D721Med (cell line): Measurements from ENCODE around the gene TIMM13.

ENCODE experiments used
- DNase-seq: peaks from one replicate; pipeline ENCODE4 v3.0.0; 2011; ENCODE audit warnings: low spot score; ENCODE audit not compliant: insufficient read length
- FAIRE-seq: peaks from 2 replicates; lab custom pipeline; 2011; peaks lifted over from hg19 to GRCh38; lab: Jason Lieb, UNC
- TF ChIP-seq, protein P1 (sequence below): IDR thresholded peaks from 2 replicates; pipeline ENCODE4 v1.5.1; 2012; ENCODE audit warnings: mild to moderate bottlenecking, control low read depth; ENCODE audit not compliant: insufficient read depth; ENCODE audit errors: missing control alignments

Gene TIMM13

DNA sequence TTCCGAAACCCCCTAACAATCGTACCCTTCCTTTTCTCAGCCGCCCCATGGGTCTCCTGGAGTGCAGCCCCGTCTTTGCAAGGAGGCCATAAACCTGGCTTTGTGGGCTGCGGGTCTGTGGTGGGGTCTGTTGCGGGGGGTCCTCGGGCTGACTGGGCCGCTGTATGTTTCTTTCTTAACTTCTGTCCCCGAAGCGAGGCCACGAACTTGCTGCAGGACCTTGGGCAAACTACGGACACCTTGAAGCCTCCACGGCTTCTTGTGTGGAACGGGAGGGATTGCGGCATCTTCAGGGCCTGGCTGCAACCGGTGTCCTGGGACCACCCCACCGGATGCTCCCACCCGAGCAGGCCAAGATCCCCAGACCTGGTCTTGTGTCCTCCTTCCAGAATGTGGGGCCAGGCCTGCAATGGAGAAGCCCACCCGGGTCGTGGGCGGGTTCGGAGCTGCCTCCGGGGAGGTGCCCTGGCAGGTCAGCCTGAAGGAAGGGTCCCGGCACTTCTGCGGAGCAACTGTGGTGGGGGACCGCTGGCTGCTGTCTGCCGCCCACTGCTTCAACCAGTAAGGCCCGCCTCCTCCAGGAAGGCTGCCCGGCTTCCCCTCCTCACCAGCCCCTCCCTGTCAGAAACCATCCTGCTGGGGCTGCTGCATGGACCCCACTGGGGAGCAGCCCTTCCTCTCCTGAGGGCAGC, 12.0 kb downstream of the TIMM13 start:
- FAIRE-seq: no peak
- no peak for DNase-seq

DNA sequence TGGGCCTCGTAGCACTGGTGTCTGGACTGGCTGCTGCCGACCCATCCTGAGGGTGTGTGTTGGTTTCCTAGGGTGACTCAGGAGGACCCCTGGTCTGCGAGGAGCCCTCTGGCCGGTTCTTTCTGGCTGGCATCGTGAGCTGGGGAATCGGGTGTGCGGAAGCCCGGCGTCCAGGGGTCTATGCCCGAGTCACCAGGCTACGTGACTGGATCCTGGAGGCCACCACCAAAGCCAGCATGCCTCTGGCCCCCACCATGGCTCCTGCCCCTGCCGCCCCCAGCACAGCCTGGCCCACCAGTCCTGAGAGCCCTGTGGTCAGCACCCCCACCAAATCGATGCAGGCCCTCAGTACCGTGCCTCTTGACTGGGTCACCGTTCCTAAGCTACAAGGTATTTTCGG, 13.8 kb downstream of the TIMM13 start:
- TF ChIP-seq, protein P1, sequence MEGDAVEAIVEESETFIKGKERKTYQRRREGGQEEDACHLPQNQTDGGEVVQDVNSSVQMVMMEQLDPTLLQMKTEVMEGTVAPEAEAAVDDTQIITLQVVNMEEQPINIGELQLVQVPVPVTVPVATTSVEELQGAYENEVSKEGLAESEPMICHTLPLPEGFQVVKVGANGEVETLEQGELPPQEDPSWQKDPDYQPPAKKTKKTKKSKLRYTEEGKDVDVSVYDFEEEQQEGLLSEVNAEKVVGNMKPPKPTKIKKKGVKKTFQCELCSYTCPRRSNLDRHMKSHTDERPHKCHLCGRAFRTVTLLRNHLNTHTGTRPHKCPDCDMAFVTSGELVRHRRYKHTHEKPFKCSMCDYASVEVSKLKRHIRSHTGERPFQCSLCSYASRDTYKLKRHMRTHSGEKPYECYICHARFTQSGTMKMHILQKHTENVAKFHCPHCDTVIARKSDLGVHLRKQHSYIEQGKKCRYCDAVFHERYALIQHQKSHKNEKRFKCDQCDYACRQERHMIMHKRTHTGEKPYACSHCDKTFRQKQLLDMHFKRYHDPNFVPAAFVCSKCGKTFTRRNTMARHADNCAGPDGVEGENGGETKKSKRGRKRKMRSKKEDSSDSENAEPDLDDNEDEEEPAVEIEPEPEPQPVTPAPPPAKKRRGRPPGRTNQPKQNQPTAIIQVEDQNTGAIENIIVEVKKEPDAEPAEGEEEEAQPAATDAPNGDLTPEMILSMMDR: no peak
- no peak for FAIRE-seq
- no peak for DNase-seq

More for the DNA sequence above, 12.0 kb downstream of the TIMM13 start:
- TF ChIP-seq, protein P1: no peak

DNA sequence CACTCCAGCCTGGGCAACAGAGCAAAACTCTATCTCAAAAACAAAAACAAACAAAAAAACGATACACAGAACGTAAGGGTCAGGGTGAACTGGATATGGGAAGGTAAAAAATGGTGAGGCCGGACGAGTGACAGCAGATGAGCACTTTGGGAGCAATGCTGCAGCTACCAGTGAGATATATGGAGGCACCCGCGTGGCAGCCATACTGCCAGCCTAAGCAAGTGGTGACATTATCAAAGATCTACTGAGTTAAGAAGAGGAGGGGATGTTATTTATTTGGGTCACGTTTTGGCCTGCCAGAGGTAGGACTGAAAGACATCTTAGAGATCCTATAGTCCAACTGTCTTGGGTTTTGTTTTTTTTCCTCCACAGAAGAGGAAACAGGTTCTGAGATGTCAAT, 14.2 kb downstream of the TIMM13 start:
- DNase-seq (no peak), FAIRE-seq (no peak)
- TF ChIP-seq, protein P1: no peak

DNA sequence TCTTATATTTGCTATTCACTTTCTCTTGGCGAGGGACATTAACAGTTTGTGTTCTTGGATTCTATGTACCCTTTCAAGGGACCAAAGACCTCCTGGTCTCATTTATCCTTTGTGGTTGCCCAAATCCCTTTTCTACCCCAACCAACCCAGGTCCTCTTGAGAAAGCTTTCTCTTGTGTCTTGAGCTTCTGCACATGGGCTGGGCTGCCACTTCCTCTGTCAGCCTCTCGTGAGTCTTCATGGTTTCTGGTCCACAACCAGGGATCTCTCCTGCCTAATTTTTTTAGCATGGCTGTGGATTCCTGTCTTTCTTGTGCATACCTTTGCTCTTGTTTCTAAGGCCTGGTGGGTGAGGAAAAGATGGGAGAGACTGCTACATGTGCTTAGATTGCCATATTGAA, 14.9 kb downstream of the TIMM13 start:
- DNase-seq (no peak), FAIRE-seq (no peak)
- TF ChIP-seq, protein P1: no peak

DNA sequence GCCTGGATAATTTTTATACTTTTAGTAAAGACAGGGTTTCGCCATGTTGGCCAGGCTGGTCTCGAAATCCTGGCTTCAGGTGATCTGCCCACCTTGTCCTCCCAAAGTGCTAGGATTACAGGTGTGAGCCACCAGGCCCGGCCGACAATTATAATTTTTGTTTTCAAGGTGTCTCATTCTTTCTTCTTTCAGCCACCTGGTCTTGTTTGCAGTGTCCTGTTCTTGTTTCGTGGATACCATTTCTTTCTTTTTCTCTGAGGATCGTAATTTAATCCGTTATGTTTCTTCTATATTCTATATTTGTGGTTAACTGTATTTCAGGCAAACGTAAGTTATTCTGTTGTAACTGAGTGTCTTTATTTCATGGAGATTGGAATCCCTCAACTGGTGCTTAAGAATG, 15.7 kb downstream of the TIMM13 start:
- FAIRE-seq: no peak
- no peak for DNase-seq
- TF ChIP-seq, protein P1: no peak

DNA sequence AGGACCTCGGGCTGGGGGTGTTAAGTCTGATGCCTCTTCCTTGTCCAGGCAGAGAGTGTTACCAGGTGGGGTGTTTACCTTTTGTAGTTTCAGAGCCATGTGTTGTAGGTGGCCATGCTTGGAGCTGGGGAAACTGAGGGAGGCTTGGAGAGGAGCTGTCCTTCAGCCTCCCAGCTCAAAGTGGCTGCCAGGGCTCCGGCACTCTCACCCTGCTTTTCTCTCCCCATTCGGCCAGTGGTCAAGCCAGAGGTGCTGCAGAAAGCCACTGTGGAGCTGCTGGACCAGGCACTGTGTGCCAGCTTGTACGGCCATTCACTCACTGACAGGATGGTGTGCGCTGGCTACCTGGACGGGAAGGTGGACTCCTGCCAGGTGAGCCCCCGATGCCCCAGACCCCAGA, 17.4 kb downstream of the TIMM13 start:
- TF ChIP-seq, protein P1: no peak
- FAIRE-seq: no peak
- DNase-seq: no peak

DNA sequence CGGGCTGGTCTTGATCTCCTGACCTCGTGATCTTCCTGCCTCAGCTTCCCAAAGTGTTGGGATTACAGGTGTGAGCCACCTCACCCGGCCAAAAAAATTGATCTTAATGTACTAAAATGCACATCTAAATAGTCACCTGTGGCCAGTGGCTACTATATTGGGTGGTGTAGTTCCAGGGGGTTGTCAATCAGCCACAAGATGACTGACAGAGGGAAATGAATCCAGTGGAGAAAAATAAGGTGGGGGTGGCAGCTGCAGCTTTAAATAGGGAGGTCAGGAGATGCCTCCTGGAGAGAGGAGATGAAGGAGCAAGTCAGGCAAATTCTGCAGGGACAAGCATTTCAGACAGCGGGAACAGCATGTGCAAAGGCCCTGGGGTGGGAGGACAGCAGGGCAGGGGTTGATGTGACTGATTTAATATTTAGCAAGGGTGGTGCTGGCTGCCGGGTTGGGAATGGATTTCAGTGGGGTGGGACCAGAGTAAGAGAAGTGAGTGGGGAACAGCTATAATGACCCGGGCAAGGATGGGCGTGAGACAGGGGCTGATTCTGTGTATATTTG, 18.0 kb downstream of the TIMM13 start:
- no peak for FAIRE-seq
- no peak for DNase-seq
- TF ChIP-seq, protein P1: no peak
